KOPT-K1 (cell line): ENCODE data around the gene NFIA.

ENCODE experiments used
- H3K27ac ChIP-seq: fragments of 200-600 bp; sonication (generic); 2 replicates; pipeline ENCODE4 v1.5.1; 2016; ENCODE audit warnings: antibody characterized with exemption, mild to moderate bottlenecking, low read depth, low read length; ENCODE audit not compliant: poor library complexity, severe bottlenecking
- H3K36me3 ChIP-seq: fragments of 200-600 bp; sonication (generic); 2 replicates; pipeline ENCODE4 v1.5.1; 2017; ENCODE audit warnings: antibody characterized with exemption, mild to moderate bottlenecking, low read length, moderate library complexity; ENCODE audit not compliant: insufficient read depth
- H3K9me3 ChIP-seq: fragments of 200-600 bp; sonication (generic); 2 replicates; pipeline ENCODE4 v1.5.1; 2017; ENCODE audit warnings: antibody characterized with exemption, low read length, mild to moderate bottlenecking; ENCODE audit not compliant: insufficient read depth, poor library complexity, severe bottlenecking

NFIA gene

GRCh38 chr1:61221642-61222041 is 139.3 kb downstream of the NFIA start:
- Histone ChIP-seq H3K9me3 (no peaks in the 10 kb centered on the region), H3K36me3 (no peaks in the 10 kb centered on the region), H3K27ac (no peak overlapping the region)

GRCh38 chr1:61222240-61222639 is 139.9 kb downstream of the NFIA start:
- Histone ChIP-seq H3K36me3 (no peaks in the 10 kb centered on the region), H3K27ac (no peak overlapping the region), H3K9me3 (no peaks in the 10 kb centered on the region)

- no peak overlapping the region for H3K27ac ChIP-seq
- no peaks in the 10 kb centered on the region for H3K36me3 ChIP-seq
- no peaks in the 10 kb centered on the region for H3K9me3 ChIP-seq
Observed at GRCh38 chr1:61223140-61223539, 140.8 kb downstream of the NFIA start.

- H3K9me3 ChIP-seq: no peaks in the 10 kb centered on the region
- H3K36me3 ChIP-seq: no peaks in the 10 kb centered on the region
- H3K27ac ChIP-seq: no peak overlapping the region
Observed at GRCh38 chr1:61224609-61225008, 142.2 kb downstream of the NFIA start.

GRCh38 chr1:61225478-61225877 is 143.1 kb downstream of the NFIA start:
- Histone ChIP-seq H3K27ac (no peak overlapping the region), H3K9me3 (no peaks in the 10 kb centered on the region), H3K36me3 (no peaks in the 10 kb centered on the region)

- no peaks in the 10 kb centered on the region for H3K9me3 ChIP-seq
- no peak overlapping the region for H3K27ac ChIP-seq
- no peaks in the 10 kb centered on the region for H3K36me3 ChIP-seq
Observed at GRCh38 chr1:61226791-61227567, 144.6 kb downstream of the NFIA start.

- no peaks in the 10 kb centered on the region for H3K9me3 ChIP-seq
- no peaks in the 10 kb centered on the region for H3K36me3 ChIP-seq
- no peak overlapping the region for H3K27ac ChIP-seq
Observed at GRCh38 chr1:61227857-61228550, 145.6 kb downstream of the NFIA start.

- Histone ChIP-seq H3K9me3 (no peaks in the 10 kb centered on the region), H3K36me3 (no peaks in the 10 kb centered on the region), H3K27ac (no peak overlapping the region)
Observed at GRCh38 chr1:61230523-61230922, 148.2 kb downstream of the NFIA start.

GRCh38 chr1:61231795-61232194 is 149.4 kb downstream of the NFIA start:
- Histone ChIP-seq H3K27ac (no peak overlapping the region), H3K9me3 (no peaks in the 10 kb centered on the region), H3K36me3 (no peaks in the 10 kb centered on the region)

- Histone ChIP-seq H3K27ac (no peak overlapping the region), H3K9me3 (no peaks in the 10 kb centered on the region), H3K36me3 (no peaks in the 10 kb centered on the region)
Observed at GRCh38 chr1:61233121-61233660, 150.8 kb downstream of the NFIA start.

GRCh38 chr1:61234587-61234919 is 152.2 kb downstream of the NFIA start:
- no peaks in the 10 kb centered on the region for H3K9me3 ChIP-seq
- no peak overlapping the region for H3K27ac ChIP-seq

GRCh38 chr1:61237147-61237546 is 154.8 kb downstream of the NFIA start:
- Histone ChIP-seq H3K9me3 (no peaks in the 10 kb centered on the region), H3K27ac (no peak overlapping the region), H3K36me3 (no peaks in the 10 kb centered on the region)

More at GRCh38 chr1:61234587-61234919, 152.2 kb downstream of the NFIA start:
- H3K36me3 ChIP-seq: no peaks in the 10 kb centered on the region

- no peaks in the 10 kb centered on the region for H3K9me3 ChIP-seq
Observed at GRCh38 chr1:61237659-61238358, 155.4 kb downstream of the NFIA start.

GRCh38 chr1:61238359-61238665 is 156.0 kb downstream of the NFIA start:
- Histone ChIP-seq H3K9me3 (no peaks in the 10 kb centered on the region), H3K36me3 (no peaks in the 10 kb centered on the region), H3K27ac (no peak overlapping the region)

More at GRCh38 chr1:61237659-61238358, 155.4 kb downstream of the NFIA start:
- Histone ChIP-seq H3K27ac (no peak overlapping the region), H3K36me3 (no peaks in the 10 kb centered on the region)

GRCh38 chr1:61240878-61241277 is 158.5 kb downstream of the NFIA start:
- no peak overlapping the region for H3K27ac ChIP-seq
- no peaks in the 10 kb centered on the region for H3K36me3 ChIP-seq
- no peaks in the 10 kb centered on the region for H3K9me3 ChIP-seq
